CD4-positive, alpha-beta T cell (primary cell): ENCODE results near the gene ZNF354C. TPM values are rescaled to one million over a fixed set of nuclear protein-coding genes. Genes with fewer than 3 reads are reported as not detected.

Experiments used
- ATAC-seq: fragments of 200-7000 bp; cut with Tn5 transposase; one replicate; pipeline ENCODE4 v1.10.0; 2022; ENCODE audit warnings: mild to moderate bottlenecking; ENCODE audit not compliant: poor library complexity
- CTCF ChIA-PET: fragments of 350-600 bp; sonication (Branson Sonifier 250); formaldehyde crosslinking; loops from one replicate; lab custom pipeline; 2021; ENCODE audit warnings: antibody characterized with exemption, inconsistent platforms; lab: Charles Lee
- POLR2A ChIA-PET: fragments of 350-600 bp; sonication (Branson Sonifier 250); formaldehyde crosslinking; loops from one replicate; lab custom pipeline; 2021; ENCODE audit warnings: antibody characterized with exemption, inconsistent platforms; lab: Charles Lee
- DNase-seq, 14 experiments: peaks; one replicate each; pipeline ENCODE4 v3.0.0-alpha.2; 2013 to 2020; ENCODE audit warnings: mixed read lengths in 2 of 14
- H3K27ac ChIP-seq, 2 donors: one replicate each; pipeline versions ENCODE4 v1.5.1 to v1.7.0; 2013; ENCODE audit warnings: low read length in 2 of 2, low read depth in 1 of 2, mild to moderate bottlenecking in 1 of 2
- H3K27me3 ChIP-seq, 2 experiments: 1 replicate in 1 of 2; 2 replicates in 1 of 2; pipeline versions ENCODE4 v1.6.1 to v1.7.0; 2013; ENCODE audit warnings: low read length in 2 of 2, control low read depth in 1 of 2, mild to moderate bottlenecking in 1 of 2, moderate library complexity in 1 of 2; ENCODE audit not compliant: insufficient read depth in 2 of 2, control insufficient read depth in 1 of 2
- H3K36me3 ChIP-seq: one replicate; pipeline ENCODE4 v1.6.1; 2013; ENCODE audit warnings: low read length, control low read depth; ENCODE audit not compliant: insufficient read depth
- H3K4me1 ChIP-seq: one replicate; pipeline ENCODE4 v1.6.1; 2013; ENCODE audit warnings: low read length, control low read depth; ENCODE audit not compliant: insufficient read depth
- H3K4me3 ChIP-seq: one replicate; pipeline ENCODE4 v1.5.1; 2013; ENCODE audit warnings: mild to moderate bottlenecking, low read length, moderate library complexity
- H3K9me3 ChIP-seq, 2 experiments: 1 replicate in 1 of 2; 2 replicates in 1 of 2; pipeline versions ENCODE4 v1.6.1 to v1.7.0; 2013; ENCODE audit warnings: low read length in 2 of 2, mild to moderate bottlenecking in 2 of 2, control low read depth in 1 of 2, moderate library complexity in 1 of 2; ENCODE audit not compliant: control insufficient read depth in 1 of 2, insufficient read depth in 1 of 2
- H3K27ac Mint-ChIP-seq: one replicate; pipeline ENCODE4 v1.8.0; 2020; ENCODE audit warnings: mixed read lengths
- H3K27me3 Mint-ChIP-seq: one replicate; pipeline ENCODE4 v1.8.0; 2021; ENCODE audit warnings: mixed read lengths
- H3K36me3 Mint-ChIP-seq: one replicate; pipeline ENCODE4 v1.8.0; 2021; ENCODE audit warnings: low read depth, mixed read lengths
- H3K4me1 Mint-ChIP-seq: one replicate; pipeline ENCODE4 v1.8.0; 2021; ENCODE audit warnings: low read depth, mixed read lengths
- H3K4me3 Mint-ChIP-seq: one replicate; pipeline ENCODE4 v1.8.0; 2020; ENCODE audit warnings: mild to moderate bottlenecking, mixed read lengths
- H3K9me3 Mint-ChIP-seq: one replicate; pipeline ENCODE4 v1.8.0; 2020; ENCODE audit warnings: mixed read lengths
- intact Hi-C, 2 experiments: fragments of 100-400 bp; cut with DNase I in 1 of 2; cut with micrococcal nuclease in 1 of 2; formaldehyde crosslinking; loops; one replicate each; pipeline versions ENCODE4 v1.15.1 to v1.9.0; 2023 to 2025; cut with DNase I, micrococcal nuclease
- total RNA-seq, 174 experiments: library from RNA in 2 of 174; stranded (reverse) in 2 of 174; gene quantifications; one replicate each; pipeline ENCODE4 v1.2.3 and lab custom pipeline; 2021 to 2026
- TF ChIP-seq, protein P1 (sequence below): fragments of 200-600 bp; IDR thresholded peaks from one replicate; pipeline ENCODE4 v1.8.0; 2022; ENCODE audit warnings: antibody characterized with exemption, mild to moderate bottlenecking

Gene ZNF354C
- total RNA-seq, 2 experiments from 2014 or later: 2.5 to 2.9 TPM

DNA sequence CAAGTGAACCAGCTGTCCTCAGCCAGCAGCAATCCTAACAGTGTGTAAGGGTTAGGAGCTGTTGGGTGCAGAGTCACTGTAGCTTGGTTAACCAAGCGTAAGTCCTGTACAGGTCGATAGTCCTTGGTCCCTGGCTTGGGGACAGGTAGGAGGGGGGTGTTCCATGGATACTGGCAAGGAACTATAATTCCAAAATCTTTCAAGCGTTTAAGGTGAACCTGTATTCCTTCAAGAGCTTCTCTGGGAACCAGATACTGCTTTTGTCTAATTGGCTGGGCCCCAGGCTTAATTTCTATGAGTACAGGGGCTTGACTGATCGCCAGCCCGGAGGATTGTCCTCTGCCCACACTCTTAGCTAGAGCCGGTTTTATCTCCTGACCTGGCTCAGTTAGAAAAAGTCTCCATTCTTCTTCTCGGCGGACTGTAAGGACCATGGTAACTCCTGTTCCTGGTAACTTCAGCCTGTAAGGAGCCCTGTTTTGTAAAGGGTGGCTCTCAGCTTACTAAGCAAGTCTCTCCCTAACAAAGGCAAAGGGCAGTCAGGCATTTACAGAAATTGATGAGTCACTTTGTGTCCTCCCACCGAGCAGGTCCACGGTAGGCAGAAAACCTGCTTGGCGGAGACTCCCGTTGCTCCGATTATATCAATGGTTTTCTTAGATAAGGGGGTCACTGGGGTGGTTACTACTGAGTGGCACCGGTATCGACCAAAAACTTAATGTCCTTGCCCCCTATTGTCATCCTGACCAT, 6.0 kb upstream of the ZNF354C start:
- Mint-ChIP-seq H3K36me3 (peaks cover 4% of the 10 kb centered on the region), H3K9me3 (peaks cover 3% of the 10 kb centered on the region), H3K27ac (no peak overlapping the region), H3K4me3 (no peak overlapping the region), H3K27me3 (peaks cover 9% of the 10 kb centered on the region), H3K4me1 (peaks cover under 1% of the 10 kb centered on the region)
- H3K4me3 ChIP-seq: no peak overlapping the region
- no peak overlapping the region for H3K27ac ChIP-seq
- DNase-seq (no peak), ATAC-seq (no peak)
- POLR2A ChIA-PET: no interaction called here
- H3K36me3 ChIP-seq: no peaks in the 10 kb centered on the region
- intact Hi-C loops: no loop called here
- CTCF ChIA-PET: no interaction called here
- peaks cover 0 to 9% of the 10 kb centered on the region in 2 experiments for H3K9me3 ChIP-seq
- H3K27me3 ChIP-seq: peaks cover 0 to 8% of the 10 kb centered on the region in 2 experiments
- TF ChIP-seq, protein P1, sequence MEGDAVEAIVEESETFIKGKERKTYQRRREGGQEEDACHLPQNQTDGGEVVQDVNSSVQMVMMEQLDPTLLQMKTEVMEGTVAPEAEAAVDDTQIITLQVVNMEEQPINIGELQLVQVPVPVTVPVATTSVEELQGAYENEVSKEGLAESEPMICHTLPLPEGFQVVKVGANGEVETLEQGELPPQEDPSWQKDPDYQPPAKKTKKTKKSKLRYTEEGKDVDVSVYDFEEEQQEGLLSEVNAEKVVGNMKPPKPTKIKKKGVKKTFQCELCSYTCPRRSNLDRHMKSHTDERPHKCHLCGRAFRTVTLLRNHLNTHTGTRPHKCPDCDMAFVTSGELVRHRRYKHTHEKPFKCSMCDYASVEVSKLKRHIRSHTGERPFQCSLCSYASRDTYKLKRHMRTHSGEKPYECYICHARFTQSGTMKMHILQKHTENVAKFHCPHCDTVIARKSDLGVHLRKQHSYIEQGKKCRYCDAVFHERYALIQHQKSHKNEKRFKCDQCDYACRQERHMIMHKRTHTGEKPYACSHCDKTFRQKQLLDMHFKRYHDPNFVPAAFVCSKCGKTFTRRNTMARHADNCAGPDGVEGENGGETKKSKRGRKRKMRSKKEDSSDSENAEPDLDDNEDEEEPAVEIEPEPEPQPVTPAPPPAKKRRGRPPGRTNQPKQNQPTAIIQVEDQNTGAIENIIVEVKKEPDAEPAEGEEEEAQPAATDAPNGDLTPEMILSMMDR: no peak
- H3K4me1 ChIP-seq: no peaks in the 10 kb centered on the region

DNA sequence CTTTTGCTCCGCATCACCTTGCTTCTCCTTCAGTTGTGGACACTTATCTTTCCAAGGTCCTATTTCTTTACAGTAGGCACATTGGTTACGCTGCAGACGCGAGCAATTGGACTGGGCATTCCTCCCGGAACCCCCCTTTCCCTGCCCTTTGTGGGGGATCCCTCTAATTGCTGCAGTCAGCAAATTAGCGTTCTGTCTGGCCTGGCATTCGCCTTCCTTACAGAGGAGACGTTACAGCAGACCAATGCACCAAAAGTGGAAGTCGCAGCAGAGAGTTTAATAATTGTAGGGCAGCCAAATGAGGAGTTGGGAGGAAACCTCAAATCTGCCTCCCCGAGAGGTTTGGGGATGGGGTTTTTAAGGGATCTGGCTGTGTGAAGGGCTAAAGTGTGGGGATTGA, 5.3 kb upstream of the ZNF354C start:
- Histone ChIP-seq H3K4me1 (no peaks in the 10 kb centered on the region), H3K27me3 (peaks cover 0 to 6% of the 10 kb centered on the region in 2 experiments), H3K9me3 (peaks cover 0 to 9% of the 10 kb centered on the region in 2 experiments), H3K4me3 (no peak overlapping the region), H3K27ac (no peak overlapping the region), H3K36me3 (no peaks in the 10 kb centered on the region)
- Mint-ChIP-seq H3K36me3 (peaks cover 6% of the 10 kb centered on the region), H3K4me3 (no peak overlapping the region), H3K9me3 (peaks cover 2% of the 10 kb centered on the region), H3K27me3 (peaks cover 9% of the 10 kb centered on the region), H3K4me1 (peaks cover 7% of the 10 kb centered on the region), H3K27ac (no peak overlapping the region)
- TF ChIP-seq, protein P1: no peak
- ATAC-seq (no peak), DNase-seq (no peak)
- CTCF ChIA-PET: no interaction called here
- POLR2A ChIA-PET: no interaction called here
- intact Hi-C loops: no loop called here

DNA sequence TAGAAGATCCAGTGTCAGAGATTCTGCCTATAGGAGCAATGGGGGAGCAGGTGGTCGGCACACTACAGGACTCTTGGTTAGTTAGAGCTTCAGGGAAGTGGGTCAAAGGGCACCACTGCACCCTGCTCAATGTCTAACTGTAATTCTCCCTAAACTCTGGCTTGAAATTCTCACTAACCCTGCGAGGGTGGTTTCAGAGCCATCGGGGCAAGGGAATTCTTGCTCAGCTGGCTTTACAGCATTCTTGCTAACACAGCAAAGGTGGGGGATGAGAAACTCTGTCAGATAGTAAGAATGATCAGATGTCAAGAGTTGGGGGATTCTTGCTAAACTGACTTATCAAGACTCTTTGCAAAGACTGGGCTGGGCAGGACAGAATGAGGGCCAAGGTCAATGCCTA, 4.7 kb upstream of the ZNF354C start:
- Mint-ChIP-seq H3K9me3 (peaks cover 2% of the 10 kb centered on the region), H3K4me1 (peaks cover 11% of the 10 kb centered on the region), H3K27ac (no peak overlapping the region), H3K4me3 (no peak overlapping the region), H3K36me3 (peaks cover 11% of the 10 kb centered on the region), H3K27me3 (peaks cover 9% of the 10 kb centered on the region)
- Histone ChIP-seq H3K4me1 (no peaks in the 10 kb centered on the region), H3K4me3 (no peak overlapping the region), H3K27me3 (peaks cover 0 to 4% of the 10 kb centered on the region in 2 experiments), H3K27ac (no peak overlapping the region), H3K9me3 (peaks cover 0 to 9% of the 10 kb centered on the region in 2 experiments), H3K36me3 (no peaks in the 10 kb centered on the region)
- intact Hi-C loops: no loop called here
- ATAC-seq (no peak), DNase-seq (no peak)
- ChIA-PET POLR2A (no interaction called here), CTCF (no interaction called here)
- TF ChIP-seq, protein P1: no peak
